ENCODE results near the gene DNAJA3.
A peak's percentile ranks its signal among the peaks of the same experiment; 100 is the strongest.

DNAJA3 gene

GRCh38 chr16:4505356-4506147, 79.9 kb downstream of the DNAJA3 start:
- Histone ChIP-seq H3K27ac (peak overlapping the region in 2 of 11 experiments; percentile 40 to 63; a peak in 2 of 22 replicates), H3K27me3 (no peaks in the 10 kb centered on the region), H3K9me3 (replicated peaks in 1 of 11) (no peaks in the 10 kb centered on the region), H4K20me1 (peaks cover 60 to 100% (median 76%) of the 10 kb centered on the region in 11 experiments), H3K4me1 (peaks cover 15 to 32% (median 22%) of the 10 kb centered on the region in 10 experiments), H3K36me3 (peaks cover 39 to 52% (median 49%) of the 10 kb centered on the region in 11 experiments), H3K9ac (peak overlapping the region in 8 of 11 experiments; percentile 14 to 52 (median 30); a peak in 8 of 22 replicates), H3K4me2 (peak overlapping the region; percentile 55 to 83 (median 68)), H3K4me3 (no peak overlapping the region)
- TF ChIP-seq Cebpa-rat (IDR thresholded peaks at IDR 0.05), result no peak

Measured in BLaER1 treated with 17β-estradiol and CSF1 and Interleukin-3, amounts not matched to agents 10 nM and 100 nM (cell line).